ENCODE measurements around the gene CACNA2D3. TPM values are rescaled to one million over a fixed set of nuclear protein-coding genes. Genes with fewer than 3 reads are reported as not detected.

The CACNA2D3 gene
- total and polyA plus RNA-seq, 4 donors, result 14.1 to 34.5 (median 33.4) TPM

GRCh38 chr3:55036883-55037577, 914.7 kb downstream of the CACNA2D3 start:
- Histone ChIP-seq H3K36me3 (ENCODE audit: control insufficient read depth, insufficient read depth, low read length) (no peaks in the 10 kb centered on the region), H3K27ac (ENCODE audit: low read depth, low read length) (no peak overlapping the region), H3K4me1 (ENCODE audit: control insufficient read depth, insufficient read depth, low read length) (no peaks in the 10 kb centered on the region), H3K9me3 (ENCODE audit: control insufficient read depth, insufficient read depth, low read length) (no peaks in the 10 kb centered on the region), H3K4me3 (ENCODE audit: low read depth, low read length) (no peak overlapping the region), H3K27me3 (ENCODE audit: control insufficient read depth, insufficient read depth, low read length) (no peaks in the 10 kb centered on the region)
- DNase-seq (ENCODE audit: low read depth in 4 of 6, low spot score in 6 of 6), result no peak
- WGBS (ENCODE audit: insufficient coverage), result 100% methylated on average over 2 of the region's 5 CpGs

GRCh38 chr3:55042591-55042990, 920.2 kb downstream of the CACNA2D3 start:
- WGBS (ENCODE audit: insufficient coverage), result no CpG with 5 or more reads among the region's 2 CpGs
- H3K27ac ChIP-seq (ENCODE audit: low read depth, low read length), result no peak overlapping the region
- no peak overlapping the region for H3K4me3 ChIP-seq (ENCODE audit: low read depth, low read length)
- H3K4me1 ChIP-seq (ENCODE audit: control insufficient read depth, insufficient read depth, low read length), result no peaks in the 10 kb centered on the region
- no peak for DNase-seq (ENCODE audit: low read depth in 4 of 6, low spot score in 6 of 6)
- H3K36me3 ChIP-seq (ENCODE audit: control insufficient read depth, insufficient read depth, low read length), result no peaks in the 10 kb centered on the region
- no peaks in the 10 kb centered on the region for H3K27me3 ChIP-seq (ENCODE audit: control insufficient read depth, insufficient read depth, low read length)
- no peaks in the 10 kb centered on the region for H3K9me3 ChIP-seq (ENCODE audit: control insufficient read depth, insufficient read depth, low read length)

DNA sequence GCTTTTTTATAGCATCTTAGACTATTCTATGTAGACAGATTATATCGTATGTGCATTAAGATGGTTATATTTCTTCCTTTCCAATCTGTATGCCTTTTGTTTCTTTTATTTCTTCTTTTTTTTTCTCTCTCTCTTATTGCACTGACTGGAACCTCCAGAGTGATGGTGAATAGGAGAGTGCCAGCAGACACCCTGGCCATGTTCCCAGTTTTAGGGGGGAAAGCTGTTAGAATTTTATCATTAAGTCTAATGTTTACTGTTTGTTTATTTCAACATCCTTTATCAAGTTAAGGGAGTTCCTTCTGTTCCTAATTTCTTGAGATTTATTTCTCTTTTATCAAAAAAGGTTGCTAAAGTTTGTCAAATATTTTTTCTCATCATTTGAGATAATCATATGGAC, 922.1 kb downstream of the CACNA2D3 start:
- Histone ChIP-seq H3K27ac (ENCODE audit: low read depth, low read length) (no peak overlapping the region), H3K4me1 (ENCODE audit: control insufficient read depth, insufficient read depth, low read length) (no peaks in the 10 kb centered on the region), H3K9me3 (ENCODE audit: control insufficient read depth, insufficient read depth, low read length) (no peaks in the 10 kb centered on the region), H3K27me3 (ENCODE audit: control insufficient read depth, insufficient read depth, low read length) (no peaks in the 10 kb centered on the region), H3K36me3 (ENCODE audit: control insufficient read depth, insufficient read depth, low read length) (no peaks in the 10 kb centered on the region), H3K4me3 (ENCODE audit: low read depth, low read length) (no peak overlapping the region)
- peak in 5 of 6 donors; percentile 7 to 76 (median 28) for DNase-seq (ENCODE audit: low read depth in 4 of 6, low spot score in 6 of 6)
- no CpG with 5 or more reads among the region's 1 CpG for WGBS (ENCODE audit: insufficient coverage)

GRCh38 chr3:55059027-55059629, 936.8 kb downstream of the CACNA2D3 start:
- no peaks in the 10 kb centered on the region for H3K36me3 ChIP-seq (ENCODE audit: control insufficient read depth, insufficient read depth, low read length)
- H3K27ac ChIP-seq (ENCODE audit: low read depth, low read length), result no peak overlapping the region
- H3K27me3 ChIP-seq (ENCODE audit: control insufficient read depth, insufficient read depth, low read length), result no peaks in the 10 kb centered on the region
- peaks cover 8% of the 10 kb centered on the region for H3K9me3 ChIP-seq (ENCODE audit: control insufficient read depth, insufficient read depth, low read length)
- DNase-seq (ENCODE audit: low read depth in 4 of 6, low spot score in 6 of 6), result no peak
- H3K4me1 ChIP-seq (ENCODE audit: control insufficient read depth, insufficient read depth, low read length), result no peaks in the 10 kb centered on the region
- no peak overlapping the region for H3K4me3 ChIP-seq (ENCODE audit: low read depth, low read length)
- 89% methylated on average over 4 of the region's 5 CpGs for WGBS (ENCODE audit: insufficient coverage)

DNA sequence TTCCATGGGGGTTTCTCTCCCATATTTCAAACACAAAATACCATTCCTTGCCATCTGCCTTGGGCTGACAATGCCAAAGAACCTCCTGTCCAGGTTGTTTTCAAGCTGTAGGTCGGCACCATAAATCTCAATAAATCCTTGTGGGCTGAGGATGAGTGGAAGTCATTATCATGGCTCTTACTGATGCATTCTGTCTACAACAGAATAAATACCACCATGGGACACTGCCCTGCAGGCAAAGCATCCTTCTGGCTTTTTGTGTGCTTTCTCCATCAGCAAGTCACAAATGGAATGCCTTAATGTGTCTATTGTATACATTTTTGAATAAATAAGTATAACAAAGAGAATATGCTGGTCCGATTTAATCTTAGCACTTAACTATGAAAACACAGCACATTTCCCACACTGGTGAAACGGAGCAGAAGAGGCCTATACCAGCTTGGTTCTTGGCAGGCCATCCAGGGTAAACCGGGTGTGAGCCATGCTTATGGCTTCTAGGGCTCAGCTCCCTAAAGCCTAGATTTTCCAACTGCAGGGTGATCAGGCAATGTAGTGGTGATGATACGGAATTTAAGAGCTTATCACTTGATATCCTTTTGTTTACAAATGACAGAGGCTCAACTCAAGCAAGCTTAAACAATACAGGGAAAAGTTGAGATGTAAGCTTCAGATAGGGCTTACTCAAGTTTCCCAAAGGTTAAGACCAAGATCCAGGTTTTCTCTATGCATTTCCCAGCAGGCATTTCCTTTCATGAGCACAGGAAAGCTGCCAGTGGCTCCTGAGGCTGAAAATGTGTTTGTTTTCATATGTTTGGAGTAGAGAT, 938.8 kb downstream of the CACNA2D3 start:
- Histone ChIP-seq H3K4me1 (ENCODE audit: control insufficient read depth, insufficient read depth, low read length) (no peaks in the 10 kb centered on the region), H3K9me3 (ENCODE audit: control insufficient read depth, insufficient read depth, low read length) (no peaks in the 10 kb centered on the region), H3K27me3 (ENCODE audit: control insufficient read depth, insufficient read depth, low read length) (no peaks in the 10 kb centered on the region), H3K4me3 (ENCODE audit: low read depth, low read length) (no peak overlapping the region), H3K27ac (ENCODE audit: low read depth, low read length) (no peak overlapping the region), H3K36me3 (ENCODE audit: control insufficient read depth, insufficient read depth, low read length) (no peaks in the 10 kb centered on the region)
- 93% methylated on average over 3 of the region's 5 CpGs for WGBS (ENCODE audit: insufficient coverage)
- peak in 1 of 6 donors; percentile 17 for DNase-seq (ENCODE audit: low read depth in 4 of 6, low spot score in 6 of 6)

DNA sequence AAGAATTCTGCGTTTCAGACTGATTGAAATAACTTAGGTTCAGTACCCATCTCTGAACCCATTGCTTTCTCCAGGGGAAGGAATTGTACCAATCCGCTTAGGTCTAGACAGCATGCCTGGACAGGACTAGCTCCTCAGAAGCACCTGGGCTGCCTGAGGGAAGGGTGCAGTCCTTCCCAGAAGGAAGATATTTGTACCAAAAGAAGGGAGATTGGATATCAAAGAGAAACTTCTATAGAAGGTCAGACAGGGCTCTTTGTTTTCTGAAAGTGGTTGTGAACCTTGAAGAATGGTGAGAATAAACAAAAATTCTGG, 939.3 kb downstream of the CACNA2D3 start:
- no peaks in the 10 kb centered on the region for H3K9me3 ChIP-seq (ENCODE audit: control insufficient read depth, insufficient read depth, low read length)
- no peak for DNase-seq (ENCODE audit: low read depth in 4 of 6, low spot score in 6 of 6)
- WGBS (ENCODE audit: insufficient coverage), result 86% methylated on average over 1 of the region's 2 CpGs
- no peak overlapping the region for H3K4me3 ChIP-seq (ENCODE audit: low read depth, low read length)
- H3K27me3 ChIP-seq (ENCODE audit: control insufficient read depth, insufficient read depth, low read length), result no peaks in the 10 kb centered on the region
- H3K36me3 ChIP-seq (ENCODE audit: control insufficient read depth, insufficient read depth, low read length), result no peaks in the 10 kb centered on the region
- no peaks in the 10 kb centered on the region for H3K4me1 ChIP-seq (ENCODE audit: control insufficient read depth, insufficient read depth, low read length)
- H3K27ac ChIP-seq (ENCODE audit: low read depth, low read length), result no peak overlapping the region

DNA sequence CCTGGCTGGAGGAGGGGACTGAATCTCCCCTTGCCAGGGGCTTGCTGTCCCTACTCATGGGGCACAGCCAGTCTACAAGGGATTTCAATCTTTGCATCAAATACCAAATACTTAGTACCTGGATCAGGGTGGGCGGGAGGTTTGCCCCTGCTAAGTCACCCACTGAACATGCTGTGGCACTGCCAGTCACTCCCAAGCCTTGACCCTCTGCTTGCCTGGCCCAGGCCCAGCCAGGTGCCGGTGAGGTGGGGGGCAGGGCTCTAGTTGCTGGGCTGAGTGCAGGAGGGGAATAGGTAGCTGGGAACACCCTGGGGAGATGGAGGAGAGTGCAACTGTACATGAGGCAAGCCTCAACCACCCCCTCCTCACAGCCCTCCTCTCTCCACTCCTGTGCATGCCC, 941.8 kb downstream of the CACNA2D3 start:
- H3K27me3 ChIP-seq (ENCODE audit: control insufficient read depth, insufficient read depth, low read length), result no peaks in the 10 kb centered on the region
- H3K36me3 ChIP-seq (ENCODE audit: control insufficient read depth, insufficient read depth, low read length), result no peaks in the 10 kb centered on the region
- H3K4me1 ChIP-seq (ENCODE audit: control insufficient read depth, insufficient read depth, low read length), result no peaks in the 10 kb centered on the region
- H3K27ac ChIP-seq (ENCODE audit: low read depth, low read length), result no peak overlapping the region
- DNase-seq (ENCODE audit: low read depth in 4 of 6, low spot score in 6 of 6), result no peak
- no peaks in the 10 kb centered on the region for H3K9me3 ChIP-seq (ENCODE audit: control insufficient read depth, insufficient read depth, low read length)
- 86% methylated on average over 1 of the region's 2 CpGs for WGBS (ENCODE audit: insufficient coverage)
- no peak overlapping the region for H3K4me3 ChIP-seq (ENCODE audit: low read depth, low read length)

DNA sequence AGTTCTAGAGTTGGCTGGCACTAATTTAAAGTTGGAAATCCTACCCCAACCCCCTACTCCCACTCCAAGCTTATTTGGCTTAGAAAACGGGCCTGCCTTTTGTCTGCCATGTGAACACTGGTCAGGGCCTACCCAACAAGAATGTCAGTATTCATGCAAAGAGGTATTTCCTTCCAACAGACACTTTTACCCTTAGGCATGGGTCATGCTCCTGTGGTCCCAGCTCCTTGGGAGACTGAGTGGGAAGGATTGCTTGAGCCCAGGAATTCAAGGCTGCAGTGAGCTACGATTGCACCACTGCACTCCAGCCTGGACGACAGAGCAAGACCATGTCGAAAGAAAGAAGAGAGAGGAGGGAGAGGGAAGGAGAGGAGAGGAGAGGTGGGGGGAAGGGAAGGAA, 943.0 kb downstream of the CACNA2D3 start:
- WGBS (ENCODE audit: insufficient coverage), result 76% methylated on average over 4 of the region's 4 CpGs

GRCh38 chr3:55066551-55067047, 944.2 kb downstream of the CACNA2D3 start:
- H3K27ac ChIP-seq (ENCODE audit: low read depth, low read length), result no peak overlapping the region
- H3K27me3 ChIP-seq (ENCODE audit: control insufficient read depth, insufficient read depth, low read length), result no peaks in the 10 kb centered on the region
- no peaks in the 10 kb centered on the region for H3K36me3 ChIP-seq (ENCODE audit: control insufficient read depth, insufficient read depth, low read length)
- 67% methylated on average over 2 of the region's 9 CpGs for WGBS (ENCODE audit: insufficient coverage)
- no peaks in the 10 kb centered on the region for H3K9me3 ChIP-seq (ENCODE audit: control insufficient read depth, insufficient read depth, low read length)
- DNase-seq (ENCODE audit: low read depth in 4 of 6, low spot score in 6 of 6), result peak in 1 of 6 donors; percentile 27
- no peaks in the 10 kb centered on the region for H3K4me1 ChIP-seq (ENCODE audit: control insufficient read depth, insufficient read depth, low read length)
- no peak overlapping the region for H3K4me3 ChIP-seq (ENCODE audit: low read depth, low read length)

More for the DNA sequence above, 943.0 kb downstream of the CACNA2D3 start:
- Histone ChIP-seq H3K4me1 (ENCODE audit: control insufficient read depth, insufficient read depth, low read length) (no peaks in the 10 kb centered on the region), H3K27ac (ENCODE audit: low read depth, low read length) (no peak overlapping the region), H3K27me3 (ENCODE audit: control insufficient read depth, insufficient read depth, low read length) (no peaks in the 10 kb centered on the region), H3K4me3 (ENCODE audit: low read depth, low read length) (no peak overlapping the region), H3K9me3 (ENCODE audit: control insufficient read depth, insufficient read depth, low read length) (no peaks in the 10 kb centered on the region), H3K36me3 (ENCODE audit: control insufficient read depth, insufficient read depth, low read length) (no peaks in the 10 kb centered on the region)
- DNase-seq (ENCODE audit: low read depth in 4 of 6, low spot score in 6 of 6), result no peak
